GM12874 (cell line): ENCODE results near the gene TLE5.

Experiments used
- CTCF ChIP-seq: IDR thresholded peaks from 2 replicates; pipeline ENCODE4 v1.5.1; 2011; ENCODE audit warnings: low read depth, mild to moderate bottlenecking, control low read depth, low read length, moderate library complexity; ENCODE audit not compliant: insufficient read depth

The TLE5 gene

DNA sequence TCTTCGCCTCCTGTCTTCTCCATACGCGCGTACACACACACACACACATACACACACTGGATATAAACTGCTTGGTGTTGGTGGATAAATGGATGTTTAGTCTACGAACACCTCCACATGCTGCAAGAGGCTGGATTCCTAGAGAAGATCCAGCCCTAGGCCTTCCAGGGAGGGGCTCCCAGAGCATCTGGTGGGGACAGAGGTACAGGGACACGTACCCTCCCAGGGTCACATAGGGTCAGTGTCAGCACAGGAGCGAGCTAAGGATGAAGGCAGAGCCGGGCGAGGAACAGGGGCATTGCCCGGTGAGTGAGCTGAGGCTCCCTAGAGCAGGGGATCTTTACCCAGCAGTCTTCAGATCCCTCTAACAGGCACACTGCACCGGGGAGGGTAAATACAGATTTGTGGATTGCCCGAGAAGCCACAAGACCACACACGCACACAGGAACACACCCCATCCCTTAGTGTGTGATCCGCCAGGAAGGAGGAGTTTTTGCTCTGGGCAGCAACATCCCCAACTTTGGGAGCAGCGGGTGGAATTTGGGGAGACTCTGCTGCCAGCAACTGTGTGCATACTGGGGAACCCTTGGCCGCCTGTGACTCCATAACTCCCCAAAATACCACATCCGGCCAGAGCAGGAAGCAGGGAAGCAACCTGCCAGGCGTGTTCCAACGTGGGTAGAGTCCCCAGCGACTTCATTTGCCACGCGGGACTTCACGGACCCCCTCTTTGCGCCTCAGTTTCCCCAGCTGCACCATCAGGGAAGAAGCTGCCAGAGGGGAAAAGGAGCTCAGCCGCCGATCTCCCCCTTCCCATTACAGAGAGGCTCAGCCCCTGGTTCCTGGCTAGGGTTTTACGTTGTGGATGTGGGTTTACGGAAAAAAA lies 27.4 kb downstream of the TLE5 start:
- TF ChIP-seq CTCF, result no peak

DNA sequence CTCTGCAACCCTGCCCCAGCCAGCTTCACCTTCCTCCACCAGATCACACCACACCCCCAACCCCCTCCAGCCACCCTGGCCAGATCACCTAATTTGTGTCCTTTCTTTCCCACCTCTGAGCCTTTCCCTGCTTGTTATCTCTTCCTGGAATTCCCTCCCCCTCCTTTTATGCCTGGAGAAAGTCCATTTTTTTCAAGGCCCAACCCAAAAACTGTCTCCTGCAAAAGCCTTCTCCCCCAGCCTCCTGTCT lies 28.0 kb downstream of the TLE5 start:
- TF ChIP-seq CTCF, result no peak

GRCh38 chr19:3033595-3034405 lies 28.5 kb downstream of the TLE5 start:
- no peak for TF ChIP-seq CTCF

- TF ChIP-seq CTCF, result no peak
Observed at GRCh38 chr19:3031607-3031867, 30.8 kb downstream of the TLE5 start.

DNA sequence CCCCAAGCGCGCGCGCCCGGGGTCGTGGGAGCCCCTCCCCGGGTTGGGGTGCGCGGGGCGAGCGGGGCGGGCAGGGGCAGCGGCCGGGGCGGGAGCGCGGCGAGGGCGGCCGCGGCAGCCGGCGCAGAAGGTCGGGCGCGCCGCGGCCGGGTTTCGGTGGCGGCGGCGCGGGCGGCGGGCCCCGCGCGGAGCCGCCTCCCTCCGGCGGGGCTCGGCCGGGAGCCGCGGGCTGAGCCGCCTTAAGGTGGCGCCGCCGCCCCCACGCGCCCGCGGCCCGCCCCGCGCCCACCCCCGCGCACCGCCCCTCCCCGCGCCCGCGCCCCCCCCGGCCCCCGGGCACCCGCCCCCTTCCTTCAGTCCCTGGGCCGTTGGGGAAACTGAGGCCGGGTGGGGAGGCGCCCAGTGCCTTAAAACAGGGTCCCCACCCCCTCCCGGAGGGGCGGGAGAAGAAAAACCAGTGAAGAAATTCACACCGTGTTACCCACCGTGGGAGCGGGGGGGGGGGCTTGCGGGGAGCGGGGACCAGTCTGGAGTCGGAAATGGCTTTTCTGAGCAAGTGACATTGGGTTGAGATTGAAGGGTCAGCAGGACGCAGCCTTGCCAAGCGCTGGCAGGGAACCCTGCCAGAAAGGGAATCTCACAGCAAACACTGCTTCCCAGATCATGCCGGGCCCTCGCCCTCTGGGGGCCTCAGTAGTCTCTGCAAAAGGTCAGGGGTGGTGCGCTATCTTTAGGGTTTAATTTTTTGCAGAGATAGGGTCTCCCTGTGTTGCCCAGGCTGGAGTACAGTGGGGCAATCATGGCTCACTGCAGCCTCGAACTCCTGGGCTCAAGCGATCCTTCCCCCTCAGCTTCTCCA lies 33.0 kb downstream of the TLE5 start, which contains the start of gene TLE2:
TSS of gene TLE2 (minus strand) at position 216 of the 859 bp plus-strand sequence. CDS start 376 bp downstream, outside the sequence.
- no peak for TF ChIP-seq CTCF

- TF ChIP-seq CTCF, result no peak
Observed at GRCh38 chr19:3028305-3029064, 33.8 kb downstream of the TLE5 start.

DNA sequence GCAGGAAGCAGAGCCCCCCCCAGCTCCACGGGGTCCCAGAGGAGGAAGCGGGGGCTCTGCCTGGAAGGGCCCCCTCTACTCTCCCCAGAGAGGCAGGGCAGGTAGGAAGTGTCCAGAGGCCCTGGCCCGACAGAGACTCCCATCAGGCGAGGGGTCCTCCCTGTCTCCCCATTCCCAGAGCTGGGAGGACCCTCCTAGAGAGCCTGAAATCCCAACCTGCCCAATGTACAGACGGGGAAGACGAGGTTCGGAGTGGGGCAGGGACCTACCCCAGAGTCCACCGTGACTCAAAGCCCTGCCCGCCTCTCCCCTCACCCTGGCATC lies 34.4 kb downstream of the TLE5 start:
- TF ChIP-seq CTCF, result no peak
